Erythroblast (primary cell): ENCODE data around the gene DMD.

Experiments used
- GATA1 ChIP-seq: IDR thresholded peaks from 2 replicates; pipeline ENCODE4 v1.6.1; 2011; ENCODE audit warnings: low read depth, mild to moderate bottlenecking, control low read depth, low read length, moderate library complexity
- POLR2A ChIP-seq: IDR thresholded peaks from 2 replicates; pipeline ENCODE4 v1.6.1; 2011; ENCODE audit warnings: mild to moderate bottlenecking, low read length

- TF ChIP-seq POLR2A (no peak), GATA1 (no peak)
Measured at GRCh38 chrX:31836479-31836878, 1374.9 kb downstream of the DMD start.
